ENCODE results near the gene GPR61. TPM values are rescaled to one million over a fixed set of nuclear protein-coding genes. Genes with fewer than 3 reads are reported as not detected.

The GPR61 gene, protein sequence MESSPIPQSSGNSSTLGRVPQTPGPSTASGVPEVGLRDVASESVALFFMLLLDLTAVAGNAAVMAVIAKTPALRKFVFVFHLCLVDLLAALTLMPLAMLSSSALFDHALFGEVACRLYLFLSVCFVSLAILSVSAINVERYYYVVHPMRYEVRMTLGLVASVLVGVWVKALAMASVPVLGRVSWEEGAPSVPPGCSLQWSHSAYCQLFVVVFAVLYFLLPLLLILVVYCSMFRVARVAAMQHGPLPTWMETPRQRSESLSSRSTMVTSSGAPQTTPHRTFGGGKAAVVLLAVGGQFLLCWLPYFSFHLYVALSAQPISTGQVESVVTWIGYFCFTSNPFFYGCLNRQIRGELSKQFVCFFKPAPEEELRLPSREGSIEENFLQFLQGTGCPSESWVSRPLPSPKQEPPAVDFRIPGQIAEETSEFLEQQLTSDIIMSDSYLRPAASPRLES
- 1 to 10 TPM; 2.5 to 4.1 TPM for total RNA-seq
- 0.91 TPM for polyA plus RNA-seq (ENCODE audit: insufficient read depth, low read depth, low replicate concordance)
- long read RNA-seq, donor 1 = 0 reads
- long read RNA-seq, donor 2 = 0 reads

DNA sequence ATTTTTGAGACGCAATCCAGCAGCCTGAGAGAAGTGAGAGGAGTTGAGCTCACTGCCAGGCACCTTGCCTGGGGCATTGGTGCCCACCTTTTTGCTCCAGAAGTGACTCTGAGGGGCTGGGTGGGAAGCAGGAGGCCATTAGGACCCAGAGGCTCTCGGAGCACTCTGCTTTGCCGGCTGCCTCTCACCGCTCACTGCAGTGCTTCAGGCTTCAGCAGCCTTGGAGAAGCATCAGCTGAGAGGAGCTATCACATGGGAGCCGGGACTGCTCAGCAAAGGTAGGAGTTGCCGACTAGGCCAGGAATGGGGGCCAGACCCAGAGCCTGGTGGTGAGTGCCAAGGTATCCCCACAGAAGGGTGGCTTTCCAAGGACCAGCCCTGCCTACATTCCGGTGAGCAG lies at the start of gene GPR61:
GPR61 (plus strand) TSS at position 197 of the 400 bp plus-strand sequence. CDS start 3,151 bp downstream, outside the sequence.
- TF ChIP-seq POLR2A (IDR thresholded peaks at IDR 0.05) = no peak
- TF ChIP-seq, protein P1, sequence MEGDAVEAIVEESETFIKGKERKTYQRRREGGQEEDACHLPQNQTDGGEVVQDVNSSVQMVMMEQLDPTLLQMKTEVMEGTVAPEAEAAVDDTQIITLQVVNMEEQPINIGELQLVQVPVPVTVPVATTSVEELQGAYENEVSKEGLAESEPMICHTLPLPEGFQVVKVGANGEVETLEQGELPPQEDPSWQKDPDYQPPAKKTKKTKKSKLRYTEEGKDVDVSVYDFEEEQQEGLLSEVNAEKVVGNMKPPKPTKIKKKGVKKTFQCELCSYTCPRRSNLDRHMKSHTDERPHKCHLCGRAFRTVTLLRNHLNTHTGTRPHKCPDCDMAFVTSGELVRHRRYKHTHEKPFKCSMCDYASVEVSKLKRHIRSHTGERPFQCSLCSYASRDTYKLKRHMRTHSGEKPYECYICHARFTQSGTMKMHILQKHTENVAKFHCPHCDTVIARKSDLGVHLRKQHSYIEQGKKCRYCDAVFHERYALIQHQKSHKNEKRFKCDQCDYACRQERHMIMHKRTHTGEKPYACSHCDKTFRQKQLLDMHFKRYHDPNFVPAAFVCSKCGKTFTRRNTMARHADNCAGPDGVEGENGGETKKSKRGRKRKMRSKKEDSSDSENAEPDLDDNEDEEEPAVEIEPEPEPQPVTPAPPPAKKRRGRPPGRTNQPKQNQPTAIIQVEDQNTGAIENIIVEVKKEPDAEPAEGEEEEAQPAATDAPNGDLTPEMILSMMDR (IDR thresholded peaks at IDR 0.05) = no peak
- H3K36me3 ChIP-seq (ENCODE audit: low read depth, missing control alignments) = no peaks in the 10 kb centered on the region
- peaks cover 19% of the 10 kb centered on the region for H3K4me1 ChIP-seq
- H3K4me3 ChIP-seq = no peak within 1 kb of the TSS
- H3K9me3 ChIP-seq = no peaks in the 10 kb centered on the region
- 59% methylated on average over 5 to 7 of the region's 7 CpGs for WGBS, 2 donors
- no peak within 1 kb of the TSS for H3K27ac ChIP-seq
- H3K27me3 ChIP-seq = no peaks in the 10 kb centered on the region
- DNase-seq = peak; percentile 73
- intact Hi-C loops (cut with DNase I; ENCODE audit: low total_unique reads) = loop anchor here (10.0 kb wide), 1 partner anchor 445 kb away; the partner anchor contains the start of gene AHCYL1

DNA sequence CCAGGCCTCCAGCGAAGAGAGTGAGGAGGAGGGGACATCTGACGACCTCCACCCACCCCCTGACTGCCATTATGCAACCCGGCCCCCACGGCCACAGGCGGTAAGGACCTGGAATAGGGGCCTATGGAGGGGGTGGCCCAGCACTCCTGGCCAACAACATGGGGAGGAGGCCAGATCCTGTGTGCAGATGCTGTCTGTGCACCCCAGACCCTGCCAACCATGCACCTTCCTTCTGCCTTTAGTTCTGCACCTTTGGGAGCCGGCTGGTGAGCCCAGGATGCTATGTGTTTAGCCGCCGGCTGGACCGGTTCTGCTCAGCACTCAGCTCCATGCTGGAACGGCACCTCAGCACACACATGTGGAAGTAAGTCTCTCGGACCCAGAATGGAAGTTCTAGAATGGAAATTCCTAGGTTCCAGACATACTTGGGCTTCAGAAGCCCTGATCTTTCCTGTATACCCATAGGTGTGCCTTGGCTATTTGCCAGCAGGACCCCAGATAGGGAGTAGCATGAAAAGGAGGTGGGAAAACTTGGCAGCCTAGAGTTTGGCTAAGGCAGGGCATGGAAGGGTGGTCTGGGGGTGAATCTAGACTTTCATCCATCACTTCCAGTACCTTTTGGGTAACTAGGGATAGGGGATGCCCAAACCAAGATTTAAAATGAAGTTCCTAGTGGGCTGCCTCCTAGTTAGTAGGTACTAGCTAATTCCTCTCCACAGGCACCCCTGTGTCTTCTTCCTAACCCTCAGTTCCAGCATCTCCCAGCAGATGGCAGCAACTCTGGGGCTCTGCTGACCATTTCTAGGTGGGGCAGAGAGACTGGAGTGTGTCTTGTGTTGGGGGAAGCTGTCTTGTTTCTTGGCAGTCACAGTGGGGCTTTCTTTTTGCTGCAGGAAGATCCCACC lies 49.4 kb upstream of the GPR61 start:
- intact Hi-C loops (cut with DNase I; ENCODE audit: low total_unique reads) = loop anchor here (5.0 kb wide), 1 partner anchor 42 kb away; no protein-coding TSS in a partner anchor
- Histone ChIP-seq H3K27me3 (no peaks in the 10 kb centered on the region), H3K4me1 (peaks cover 23% of the 10 kb centered on the region)

DNA sequence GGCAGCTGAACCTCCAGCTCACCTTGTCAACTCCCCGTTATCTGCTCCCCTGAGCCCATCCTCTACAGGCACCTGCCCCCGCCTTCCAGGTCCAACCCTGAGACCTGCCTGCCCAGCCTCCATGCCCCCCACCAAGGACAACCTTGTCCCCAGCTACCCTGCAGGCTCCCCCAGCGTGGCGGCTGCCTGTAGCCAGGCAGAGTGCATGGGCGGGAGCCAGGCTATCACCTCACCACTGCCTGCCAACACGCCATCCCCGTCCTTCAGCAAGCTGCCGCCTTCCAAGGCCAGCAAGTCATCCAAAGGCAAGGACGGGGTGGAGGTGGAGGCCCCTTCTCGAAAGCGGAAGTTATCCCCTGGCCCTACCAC lies 48.8 kb upstream of the GPR61 start:
- H3K36me3 ChIP-seq (ENCODE audit: low read depth, missing control alignments) = no peaks in the 10 kb centered on the region

More for the DNA sequence above, 49.4 kb upstream of the GPR61 start:
- no peak for TF ChIP-seq POLR2A (IDR thresholded peaks at IDR 0.05)
- TF ChIP-seq, protein P1 (IDR thresholded peaks at IDR 0.05) = peak; percentile 67 to 81 (median 69)
- DNase-seq = peak; percentile 81
- Histone ChIP-seq H3K27ac (no peak overlapping the region), H3K4me3 (no peak overlapping the region), H3K36me3 (ENCODE audit: low read depth, missing control alignments) (no peaks in the 10 kb centered on the region), H3K9me3 (no peaks in the 10 kb centered on the region)
- 87% methylated on average over 8 to 11 of the region's 11 CpGs for WGBS, 2 donors

DNA sequence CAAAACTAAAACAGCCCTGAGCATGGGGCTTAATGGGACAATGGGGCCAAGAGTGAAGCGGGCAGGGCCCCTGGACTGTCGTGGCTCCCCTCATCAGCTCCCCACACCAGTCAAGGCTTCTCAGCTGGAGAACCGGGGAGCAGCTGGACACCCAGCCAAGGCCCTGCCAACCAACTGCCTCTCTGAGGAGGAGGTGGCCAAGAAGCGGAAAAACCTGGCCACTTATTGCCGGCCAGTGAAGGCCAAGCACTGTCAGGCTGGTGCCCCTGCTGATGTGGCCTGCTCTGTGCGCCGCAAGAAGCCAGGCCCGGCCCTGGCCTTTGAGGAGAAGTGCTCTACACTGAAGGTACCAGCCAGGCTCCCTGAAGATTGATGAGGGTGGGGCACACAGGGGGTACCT lies 48.3 kb upstream of the GPR61 start:
- no peak for TF ChIP-seq POLR2A (IDR thresholded peaks at IDR 0.05)
- TF ChIP-seq, protein P1 (IDR thresholded peaks at IDR 0.05) = no peak
- H3K36me3 ChIP-seq (ENCODE audit: low read depth, missing control alignments) = no peaks in the 10 kb centered on the region
- H3K27me3 ChIP-seq = no peaks in the 10 kb centered on the region
- H3K9me3 ChIP-seq = no peaks in the 10 kb centered on the region
- WGBS, 2 donors = 78 to 98% methylated on average over 5 to 8 of the region's 8 CpGs
- H3K4me1 ChIP-seq = peaks cover 21% of the 10 kb centered on the region
- intact Hi-C loops (cut with DNase I; ENCODE audit: low total_unique reads) = loop anchor here (5.0 kb wide), 1 partner anchor 41 kb away; no protein-coding TSS in a partner anchor
- DNase-seq = no peak
- no peak overlapping the region for H3K4me3 ChIP-seq
- H3K27ac ChIP-seq = no peak overlapping the region

More for the DNA sequence above, 48.8 kb upstream of the GPR61 start:
- no peak overlapping the region for H3K27ac ChIP-seq
- H3K9me3 ChIP-seq = no peaks in the 10 kb centered on the region
- no peak overlapping the region for H3K4me3 ChIP-seq
- no peaks in the 10 kb centered on the region for H3K27me3 ChIP-seq
- TF ChIP-seq, protein P1 (IDR thresholded peaks at IDR 0.05) = no peak
- no peak for TF ChIP-seq POLR2A (IDR thresholded peaks at IDR 0.05)
- H3K4me1 ChIP-seq = peaks cover 21% of the 10 kb centered on the region
- 70 to 75% methylated on average over 2 to 11 of the region's 11 CpGs for WGBS, 2 donors
- intact Hi-C loops (cut with DNase I; ENCODE audit: low total_unique reads) = loop anchor here (5.0 kb wide), 1 partner anchor 41 kb away; no protein-coding TSS in a partner anchor
- no peak for DNase-seq
